ENCODE data around the gene NCOA7. TPM values are rescaled to one million over a fixed set of nuclear protein-coding genes. Genes with fewer than 3 reads are reported as not detected.
"Not testable (repeated sequence)": the region's sequence is repeated elsewhere in the genome, so short reads cannot be mapped to it uniquely, and the experiment has no call there.

NCOA7 gene
- total and polyA plus RNA-seq, 4 donors: 8.6 to 40.9 (median 17.6) TPM

GRCh38 chr6:125932451-125932795 lies 141.7 kb downstream of the NCOA7 start (continued):
- TF ChIP-seq, protein P1, sequence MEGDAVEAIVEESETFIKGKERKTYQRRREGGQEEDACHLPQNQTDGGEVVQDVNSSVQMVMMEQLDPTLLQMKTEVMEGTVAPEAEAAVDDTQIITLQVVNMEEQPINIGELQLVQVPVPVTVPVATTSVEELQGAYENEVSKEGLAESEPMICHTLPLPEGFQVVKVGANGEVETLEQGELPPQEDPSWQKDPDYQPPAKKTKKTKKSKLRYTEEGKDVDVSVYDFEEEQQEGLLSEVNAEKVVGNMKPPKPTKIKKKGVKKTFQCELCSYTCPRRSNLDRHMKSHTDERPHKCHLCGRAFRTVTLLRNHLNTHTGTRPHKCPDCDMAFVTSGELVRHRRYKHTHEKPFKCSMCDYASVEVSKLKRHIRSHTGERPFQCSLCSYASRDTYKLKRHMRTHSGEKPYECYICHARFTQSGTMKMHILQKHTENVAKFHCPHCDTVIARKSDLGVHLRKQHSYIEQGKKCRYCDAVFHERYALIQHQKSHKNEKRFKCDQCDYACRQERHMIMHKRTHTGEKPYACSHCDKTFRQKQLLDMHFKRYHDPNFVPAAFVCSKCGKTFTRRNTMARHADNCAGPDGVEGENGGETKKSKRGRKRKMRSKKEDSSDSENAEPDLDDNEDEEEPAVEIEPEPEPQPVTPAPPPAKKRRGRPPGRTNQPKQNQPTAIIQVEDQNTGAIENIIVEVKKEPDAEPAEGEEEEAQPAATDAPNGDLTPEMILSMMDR (IDR thresholded peaks at IDR 0.05; ENCODE audit: low read depth, low read length, missing input control): no peak

GRCh38 chr6:125935520-125935919 lies 144.8 kb downstream of the NCOA7 start:
- DNase-seq (ENCODE audit: low spot score); H3K36me3 ChIP-seq (ENCODE audit: control insufficient read depth in 4 of 4, insufficient read depth in 3 of 4, low read depth in 1 of 4, low read length in 3 of 4); H3K27me3 ChIP-seq (ENCODE audit: control insufficient read depth in 4 of 4, insufficient read depth in 4 of 4, low read length in 3 of 4); H3K9ac ChIP-seq (ENCODE audit: low read depth in 1 of 2, low read length in 2 of 2); H3K27ac ChIP-seq (ENCODE audit: low read depth in 1 of 2, low read length in 2 of 2); H3K4me3 ChIP-seq (ENCODE audit: low read depth in 1 of 3, low read length in 3 of 3); H3K9me3 ChIP-seq (ENCODE audit: control insufficient read depth in 4 of 4, low read length in 3 of 4); H3K4me1 ChIP-seq (ENCODE audit: control insufficient read depth in 4 of 4, insufficient read depth in 4 of 4, low read length in 3 of 4): not testable (repeated sequence)
- 94% methylated on average over 5 of the region's 5 CpGs for WGBS

GRCh38 chr6:125939026-125939425 lies 148.3 kb downstream of the NCOA7 start:
- no peak for DNase-seq (ENCODE audit: low spot score)
- WGBS: 87% methylated on average over 1 of the region's 1 CpG
- H3K9ac ChIP-seq (ENCODE audit: low read depth in 1 of 2, low read length in 2 of 2): no peak overlapping the region
- no peaks in the 10 kb centered on the region for H3K36me3 ChIP-seq (ENCODE audit: control insufficient read depth in 4 of 4, insufficient read depth in 3 of 4, low read depth in 1 of 4, low read length in 3 of 4)
- H3K4me3 ChIP-seq (ENCODE audit: low read depth in 1 of 3, low read length in 3 of 3): no peak overlapping the region
- no peaks in the 10 kb centered on the region for H3K27me3 ChIP-seq (ENCODE audit: control insufficient read depth in 4 of 4, insufficient read depth in 4 of 4, low read length in 3 of 4)
- H3K27ac ChIP-seq (ENCODE audit: low read depth in 1 of 2, low read length in 2 of 2): no peak overlapping the region
- TF ChIP-seq ATF3 (IDR thresholded peaks at IDR 0.05): no peak
- TF ChIP-seq, protein P2, sequence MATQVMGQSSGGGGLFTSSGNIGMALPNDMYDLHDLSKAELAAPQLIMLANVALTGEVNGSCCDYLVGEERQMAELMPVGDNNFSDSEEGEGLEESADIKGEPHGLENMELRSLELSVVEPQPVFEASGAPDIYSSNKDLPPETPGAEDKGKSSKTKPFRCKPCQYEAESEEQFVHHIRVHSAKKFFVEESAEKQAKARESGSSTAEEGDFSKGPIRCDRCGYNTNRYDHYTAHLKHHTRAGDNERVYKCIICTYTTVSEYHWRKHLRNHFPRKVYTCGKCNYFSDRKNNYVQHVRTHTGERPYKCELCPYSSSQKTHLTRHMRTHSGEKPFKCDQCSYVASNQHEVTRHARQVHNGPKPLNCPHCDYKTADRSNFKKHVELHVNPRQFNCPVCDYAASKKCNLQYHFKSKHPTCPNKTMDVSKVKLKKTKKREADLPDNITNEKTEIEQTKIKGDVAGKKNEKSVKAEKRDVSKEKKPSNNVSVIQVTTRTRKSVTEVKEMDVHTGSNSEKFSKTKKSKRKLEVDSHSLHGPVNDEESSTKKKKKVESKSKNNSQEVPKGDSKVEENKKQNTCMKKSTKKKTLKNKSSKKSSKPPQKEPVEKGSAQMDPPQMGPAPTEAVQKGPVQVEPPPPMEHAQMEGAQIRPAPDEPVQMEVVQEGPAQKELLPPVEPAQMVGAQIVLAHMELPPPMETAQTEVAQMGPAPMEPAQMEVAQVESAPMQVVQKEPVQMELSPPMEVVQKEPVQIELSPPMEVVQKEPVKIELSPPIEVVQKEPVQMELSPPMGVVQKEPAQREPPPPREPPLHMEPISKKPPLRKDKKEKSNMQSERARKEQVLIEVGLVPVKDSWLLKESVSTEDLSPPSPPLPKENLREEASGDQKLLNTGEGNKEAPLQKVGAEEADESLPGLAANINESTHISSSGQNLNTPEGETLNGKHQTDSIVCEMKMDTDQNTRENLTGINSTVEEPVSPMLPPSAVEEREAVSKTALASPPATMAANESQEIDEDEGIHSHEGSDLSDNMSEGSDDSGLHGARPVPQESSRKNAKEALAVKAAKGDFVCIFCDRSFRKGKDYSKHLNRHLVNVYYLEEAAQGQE (IDR thresholded peaks at IDR 0.05): no peak
- no peak for TF ChIP-seq RAD21 (IDR thresholded peaks at IDR 0.05)
- no peak for TF ChIP-seq HNF4G (IDR thresholded peaks at IDR 0.05)
- no peak for TF ChIP-seq YY1 (IDR thresholded peaks at IDR 0.05)
- no peak for TF ChIP-seq RXRA (IDR thresholded peaks at IDR 0.05)
- TF ChIP-seq SP1 (IDR thresholded peaks at IDR 0.05): no peak
- TF ChIP-seq GABPA (IDR thresholded peaks at IDR 0.05 in 1 of 2, conservative IDR thresholded peaks at IDR 0.05 in 1 of 2): no peak
- H3K4me1 ChIP-seq (ENCODE audit: control insufficient read depth in 4 of 4, insufficient read depth in 4 of 4, low read length in 3 of 4): peaks cover 3 to 9% (median 5%) of the 10 kb centered on the region in 4 donors
- H3K9me3 ChIP-seq (ENCODE audit: control insufficient read depth in 4 of 4, low read length in 3 of 4): no peaks in the 10 kb centered on the region

DNA sequence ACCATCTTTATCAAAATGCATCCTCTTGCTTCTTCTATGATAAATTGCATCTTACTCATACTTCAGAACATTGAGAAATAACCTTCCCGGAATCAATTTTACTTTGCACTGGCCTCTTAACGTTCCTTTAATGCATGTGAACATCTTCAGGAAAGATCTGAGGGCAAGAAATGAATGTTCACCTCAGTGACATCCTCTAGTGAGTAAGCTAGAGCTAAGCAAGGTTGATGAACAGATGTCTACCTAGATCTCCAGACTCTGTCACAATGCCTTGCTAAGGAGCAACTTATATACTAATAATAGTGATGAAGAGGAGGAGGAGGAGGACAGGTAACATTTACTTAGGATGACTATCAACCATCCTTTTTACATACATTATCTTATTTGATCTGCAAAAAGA lies 149.0 kb downstream of the NCOA7 start:
- no peaks in the 10 kb centered on the region for H3K27me3 ChIP-seq (ENCODE audit: control insufficient read depth in 4 of 4, insufficient read depth in 4 of 4, low read length in 3 of 4)

More for the DNA sequence above, 149.0 kb downstream of the NCOA7 start:
- Histone ChIP-seq H3K4me3 (ENCODE audit: low read depth in 1 of 3, low read length in 3 of 3) (no peak overlapping the region), H3K4me1 (ENCODE audit: control insufficient read depth in 4 of 4, insufficient read depth in 4 of 4, low read length in 3 of 4) (peaks cover 3 to 14% (median 10%) of the 10 kb centered on the region in 4 donors), H3K27ac (ENCODE audit: low read depth in 1 of 2, low read length in 2 of 2) (no peak overlapping the region), H3K9me3 (ENCODE audit: control insufficient read depth in 4 of 4, low read length in 3 of 4) (no peaks in the 10 kb centered on the region), H3K36me3 (ENCODE audit: control insufficient read depth in 4 of 4, insufficient read depth in 3 of 4, low read depth in 1 of 4, low read length in 3 of 4) (no peaks in the 10 kb centered on the region), H3K9ac (ENCODE audit: low read depth in 1 of 2, low read length in 2 of 2) (no peak overlapping the region)
- TF ChIP-seq HNF4A (conservative IDR thresholded peaks at IDR 0.05) (no peak), NR2F2 (IDR thresholded peaks at IDR 0.05) (no peak), YY1 (IDR thresholded peaks at IDR 0.05) (no peak), FOXA1 (IDR thresholded peaks at IDR 0.05) (no peak), ZBTB33 (IDR thresholded peaks at IDR 0.05) (no peak), RAD21 (IDR thresholded peaks at IDR 0.05) (no peak), FOXA2 (IDR thresholded peaks at IDR 0.05) (no peak), GABPA (IDR thresholded peaks at IDR 0.05 in 1 of 2, conservative IDR thresholded peaks at IDR 0.05 in 1 of 2) (no peak), TAF1 (conservative IDR thresholded peaks at IDR 0.05) (no peak)
- TF ChIP-seq, protein P2 (IDR thresholded peaks at IDR 0.05): no peak
- DNase-seq (ENCODE audit: low spot score): no peak
- 86% methylated on average over 2 of the region's 2 CpGs for WGBS

Data from liver (tissue), 9 donors.